GM18511 (cell line): ENCODE measurements around the gene TMEM184A.

ENCODE experiments used
- ATAC-seq: cut with Tn5 transposase; IDR thresholded peaks from one replicate; pipeline ENCODE4 v1.9.1; 2021; ENCODE audit warnings: mild to moderate bottlenecking, moderate library complexity; ENCODE audit not compliant: unreplicated experiment

Gene TMEM184A

DNA sequence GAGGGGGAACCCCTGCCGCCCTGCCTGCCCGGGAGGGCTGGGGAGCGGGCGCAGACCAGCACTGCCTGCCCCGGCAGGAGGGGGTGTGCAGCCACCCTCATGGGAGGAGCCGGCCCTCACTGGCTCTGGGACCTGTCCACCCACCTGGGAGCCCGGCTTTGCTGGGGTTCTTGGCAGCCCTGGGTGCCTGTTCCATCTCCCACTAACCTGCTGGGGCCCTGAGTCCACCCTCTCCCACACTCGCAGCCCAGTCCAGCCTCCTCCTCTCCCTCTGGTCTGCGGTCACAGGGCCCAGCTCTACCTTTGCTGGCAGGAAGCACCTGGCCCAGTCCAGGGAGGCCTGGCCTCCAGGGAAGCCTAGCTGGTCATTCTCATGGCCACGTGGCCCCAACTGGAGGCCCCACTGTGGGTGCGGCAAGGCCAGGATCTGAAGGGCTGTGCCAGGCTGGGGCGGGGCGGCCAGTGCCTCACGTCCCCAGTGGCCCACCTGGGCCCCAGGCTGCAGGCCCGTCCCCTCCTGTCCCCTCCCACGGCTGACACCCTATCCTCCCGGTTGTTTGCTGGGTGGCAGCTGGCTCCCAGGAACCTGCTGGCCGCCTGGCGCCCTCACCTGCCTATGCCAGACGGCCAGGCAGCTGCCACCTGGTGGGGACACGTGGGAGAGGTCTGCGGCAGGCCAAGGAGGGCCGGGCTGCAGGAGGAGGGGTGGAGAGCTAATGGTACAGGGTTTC lies at the start of gene TMEM184A:
Gene TMEM184A, minus strand, starts transcription at position 393 of the 731 bp plus-strand sequence. CDS start 721 bp downstream, outside the sequence.
- no peak for ATAC-seq

DNA sequence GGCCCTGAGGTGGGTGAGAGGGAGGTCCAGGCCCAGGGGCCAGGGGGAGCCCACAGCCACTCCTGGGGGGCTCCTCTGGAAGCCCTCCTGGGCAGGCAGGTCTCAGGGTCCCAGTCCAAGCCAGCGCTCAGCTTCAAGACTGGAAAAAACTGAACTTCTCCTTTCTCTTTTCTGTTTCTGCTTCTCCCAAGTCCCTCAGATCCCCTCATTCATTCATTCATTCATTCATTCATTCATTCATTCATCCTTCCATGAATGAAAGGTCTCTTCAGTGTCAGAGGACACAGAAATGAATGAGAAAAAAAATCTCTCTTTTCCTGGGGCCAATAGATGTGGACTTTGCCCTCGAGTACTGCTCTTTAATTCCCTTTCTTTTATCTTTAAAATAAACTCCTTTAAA lies 48.4 kb upstream of the TMEM184A start:
- no peak for ATAC-seq

DNA sequence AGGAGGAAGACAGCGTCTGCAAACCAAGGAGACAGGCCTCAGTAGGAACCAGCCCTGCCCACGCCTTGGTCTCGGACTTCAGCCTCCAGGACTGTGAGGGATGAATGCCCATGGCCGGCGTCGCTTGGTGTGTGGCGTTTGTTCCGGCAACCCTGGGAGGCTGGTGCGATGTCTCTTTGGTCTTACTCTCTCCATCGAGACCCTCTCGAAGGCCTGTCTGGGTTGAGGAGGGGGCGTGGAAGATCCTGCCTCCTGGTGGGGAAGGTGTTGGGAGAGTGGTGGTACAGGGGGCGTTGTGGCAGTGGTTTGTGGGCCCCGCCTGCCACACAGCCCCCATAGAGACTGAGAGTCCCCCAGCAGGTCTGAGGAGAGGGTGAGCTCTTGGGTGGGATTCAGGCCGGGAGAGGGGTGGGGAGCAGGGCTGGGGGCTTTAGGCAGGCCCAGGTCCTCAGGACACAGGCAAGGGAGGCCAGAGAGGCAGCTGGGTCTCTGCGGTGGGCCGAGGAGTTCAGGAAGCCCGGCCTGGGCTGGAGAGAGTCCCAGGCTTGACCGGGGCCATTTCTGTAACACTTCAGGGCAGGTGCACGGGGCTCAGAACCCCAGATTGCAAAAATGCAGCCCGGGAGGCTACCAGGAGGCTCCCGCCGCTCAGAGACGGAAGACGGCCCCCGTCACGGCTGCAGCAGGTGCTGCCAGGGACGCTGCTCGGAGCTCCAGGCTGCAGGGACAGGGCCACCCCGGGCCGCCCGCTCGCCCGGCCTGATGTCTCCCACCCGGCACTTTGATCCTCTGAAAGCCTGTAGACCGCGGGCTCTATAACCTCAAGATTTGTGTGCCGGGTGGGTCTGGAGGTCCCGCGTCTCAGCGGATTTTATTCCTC lies 47.6 kb upstream of the TMEM184A start:
- ATAC-seq: no peak

DNA sequence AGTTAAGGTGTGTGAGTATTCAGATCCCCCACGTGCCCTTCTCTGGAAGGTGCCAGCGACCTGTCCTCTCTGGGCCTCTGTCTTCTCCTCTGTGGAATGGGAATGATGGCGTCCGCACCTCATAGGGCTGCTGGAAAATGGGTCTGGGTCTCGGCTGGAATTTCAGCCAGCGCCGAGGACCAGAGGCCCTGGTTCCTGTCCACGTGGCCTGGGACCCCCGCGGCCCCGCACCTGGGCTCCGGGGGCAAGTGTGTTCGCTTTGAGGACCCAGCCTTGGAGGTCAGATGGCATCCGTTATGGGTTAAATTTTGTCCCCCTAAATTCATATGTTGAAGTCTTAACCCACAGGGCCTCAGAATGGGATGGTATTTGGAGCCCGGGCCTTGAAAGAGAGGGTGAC lies 46.4 kb upstream of the TMEM184A start:
- ATAC-seq: no peak

DNA sequence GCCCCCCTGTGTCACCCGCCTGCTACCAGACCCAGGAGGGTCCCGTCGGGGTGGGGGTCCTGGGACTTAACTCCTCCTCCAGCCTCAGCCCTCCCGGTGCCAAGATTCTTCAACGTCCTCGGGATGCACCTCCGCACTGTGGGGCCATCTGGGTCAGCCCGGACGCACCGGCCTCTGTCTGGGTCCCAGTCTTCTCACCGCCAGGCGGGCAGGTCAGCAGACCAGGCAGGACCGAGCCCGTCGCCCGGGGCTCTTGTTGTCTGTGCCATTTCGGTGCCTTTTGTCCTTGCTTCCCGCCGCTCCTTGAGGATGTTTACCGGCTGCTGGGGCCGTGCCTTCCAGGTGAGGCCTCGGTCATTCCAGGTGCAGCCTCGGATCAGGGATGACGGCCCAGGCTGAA lies 46.0 kb upstream of the TMEM184A start:
- no peak for ATAC-seq

DNA sequence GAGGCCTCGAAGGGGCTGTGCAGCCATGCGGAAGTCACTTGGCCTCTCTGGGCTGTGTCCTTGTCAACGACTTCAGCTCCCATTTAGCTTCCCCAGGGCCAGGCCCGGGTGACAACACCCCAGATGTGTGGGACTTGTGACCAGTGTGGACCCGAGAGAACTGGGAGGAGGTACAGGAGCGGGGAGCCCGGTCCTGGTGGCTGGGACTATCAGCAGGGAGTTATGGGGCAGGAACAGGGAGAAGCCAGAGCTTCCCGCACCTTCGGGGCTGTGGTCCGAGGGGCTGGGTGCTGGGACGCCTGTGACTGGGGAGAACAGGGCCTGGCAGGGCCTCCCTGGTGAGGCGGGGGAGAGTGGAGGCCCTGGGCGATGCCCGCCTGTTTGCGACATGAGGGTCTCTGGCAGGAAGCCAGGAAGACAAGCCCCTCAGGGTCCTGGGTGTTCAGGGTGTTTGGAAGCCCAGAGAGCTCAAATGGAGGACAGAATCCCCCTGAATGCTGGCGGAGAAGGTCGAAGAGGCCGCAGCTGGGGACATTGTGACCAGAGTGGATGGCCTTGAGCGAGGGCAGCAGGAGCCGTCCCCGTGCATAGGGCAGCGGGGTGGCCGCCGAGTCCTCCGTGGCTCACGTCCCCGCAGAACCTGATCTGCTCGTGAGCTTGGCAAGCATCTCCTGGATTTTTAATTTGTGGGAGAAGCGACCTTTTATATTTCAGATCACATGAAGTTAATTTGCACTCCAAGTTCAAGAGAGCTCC lies 43.8 kb upstream of the TMEM184A start:
- no peak for ATAC-seq

DNA sequence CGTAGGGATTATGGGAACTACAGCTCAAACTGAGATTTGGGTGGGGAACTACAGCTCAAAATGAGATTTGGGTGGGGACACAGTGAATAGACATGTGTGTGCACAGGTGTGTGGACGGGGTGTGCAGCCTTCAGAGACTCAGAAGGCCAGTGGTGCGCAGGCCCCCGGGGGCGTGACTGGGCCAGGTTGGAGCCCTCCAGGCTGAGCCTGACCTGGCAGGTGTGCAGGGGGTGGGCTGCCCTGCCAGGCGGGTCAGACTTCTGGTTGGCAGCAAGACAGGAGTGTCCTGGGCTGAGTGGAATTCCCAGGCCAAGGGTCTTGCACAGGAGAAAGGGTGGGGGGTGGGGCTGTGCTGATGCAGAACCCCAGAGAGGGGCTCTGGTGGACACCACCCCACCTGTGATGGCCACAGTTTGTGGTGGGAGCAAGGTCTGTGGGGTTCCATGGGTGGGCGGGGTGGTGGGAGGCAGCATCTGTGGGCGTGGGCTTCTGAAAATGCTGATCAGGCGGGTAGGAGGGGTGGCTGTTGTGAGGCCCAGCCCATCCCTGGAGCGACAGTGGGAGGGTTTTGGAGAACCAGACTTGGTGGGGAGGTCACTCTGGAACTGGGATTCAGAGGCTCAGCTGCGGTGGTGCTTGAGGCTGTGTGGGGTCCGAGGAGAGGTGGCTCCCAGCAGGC lies 43.1 kb upstream of the TMEM184A start:
- no peak for ATAC-seq

DNA sequence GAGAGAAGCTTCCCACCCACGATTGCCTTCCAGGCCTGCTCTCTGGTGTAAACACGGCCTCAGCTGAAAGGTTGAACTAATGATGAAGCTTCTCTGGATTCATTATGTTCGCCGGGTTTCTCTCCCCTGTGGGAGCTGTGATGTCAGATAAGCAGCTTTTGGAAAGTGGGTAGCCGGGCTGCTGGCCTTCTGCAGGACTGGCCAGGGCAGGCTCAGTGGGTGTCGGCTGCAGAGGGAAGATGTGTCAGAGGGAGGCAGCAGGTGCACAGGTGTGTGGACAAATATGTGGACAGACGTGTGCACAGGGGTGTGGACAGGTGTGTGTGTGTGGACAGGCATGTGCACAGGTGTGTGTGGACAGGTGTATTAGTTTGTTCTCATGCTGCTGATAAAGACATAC lies 42.3 kb upstream of the TMEM184A start:
- no peak for ATAC-seq

DNA sequence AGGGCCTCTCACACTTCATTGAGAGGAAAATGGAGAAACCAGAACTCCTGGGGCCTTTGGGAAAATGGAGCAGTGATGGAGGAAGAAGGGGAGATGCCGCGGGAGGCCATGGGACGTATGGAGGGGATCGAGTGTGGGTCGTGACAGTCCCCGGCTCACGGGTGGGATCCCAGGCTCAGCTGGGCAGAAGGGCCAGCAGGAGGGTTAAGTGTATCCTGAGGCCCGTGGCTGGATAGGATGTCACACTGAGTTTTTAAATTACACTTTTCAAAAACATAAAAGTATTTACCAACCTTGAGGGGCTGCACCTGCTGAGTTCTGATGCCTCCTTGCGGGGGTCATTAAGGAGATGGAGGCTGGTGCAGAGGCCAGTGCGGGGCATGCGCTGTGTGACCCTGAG lies 41.8 kb upstream of the TMEM184A start:
- no peak for ATAC-seq

DNA sequence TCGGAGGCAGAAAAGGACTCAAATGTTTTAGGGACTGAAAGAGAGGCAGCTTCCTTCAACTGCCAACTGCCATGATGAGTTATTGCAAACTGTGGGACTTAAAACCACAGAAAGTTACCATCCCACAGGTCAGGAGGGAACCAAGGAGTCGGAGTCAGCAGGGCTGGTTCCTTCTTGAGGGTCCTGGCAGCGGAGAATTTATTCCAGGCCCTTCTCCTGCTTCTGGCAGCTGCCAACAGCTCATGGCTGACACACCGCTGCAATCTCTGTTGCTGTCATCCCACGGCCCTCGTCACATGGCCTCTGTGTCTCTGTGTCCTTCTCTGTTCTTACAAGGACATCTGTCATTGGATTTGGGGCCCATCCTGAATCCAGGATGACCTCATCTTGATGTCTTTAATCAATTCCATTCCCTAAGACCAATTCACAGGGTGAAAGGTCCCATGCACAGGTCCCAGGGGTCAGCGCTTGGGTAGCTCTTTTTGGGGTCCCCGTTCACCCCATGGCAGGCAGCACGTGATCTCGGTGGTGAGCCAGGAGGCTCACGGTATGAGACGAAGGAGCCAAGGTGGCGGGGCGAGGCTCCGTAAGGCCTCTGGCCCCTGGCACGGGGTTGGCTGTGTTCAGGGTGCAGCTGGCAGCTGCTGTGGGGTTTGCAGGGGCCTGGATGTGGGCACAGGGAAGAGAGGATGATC lies 41.2 kb upstream of the TMEM184A start:
- ATAC-seq: no peak

DNA sequence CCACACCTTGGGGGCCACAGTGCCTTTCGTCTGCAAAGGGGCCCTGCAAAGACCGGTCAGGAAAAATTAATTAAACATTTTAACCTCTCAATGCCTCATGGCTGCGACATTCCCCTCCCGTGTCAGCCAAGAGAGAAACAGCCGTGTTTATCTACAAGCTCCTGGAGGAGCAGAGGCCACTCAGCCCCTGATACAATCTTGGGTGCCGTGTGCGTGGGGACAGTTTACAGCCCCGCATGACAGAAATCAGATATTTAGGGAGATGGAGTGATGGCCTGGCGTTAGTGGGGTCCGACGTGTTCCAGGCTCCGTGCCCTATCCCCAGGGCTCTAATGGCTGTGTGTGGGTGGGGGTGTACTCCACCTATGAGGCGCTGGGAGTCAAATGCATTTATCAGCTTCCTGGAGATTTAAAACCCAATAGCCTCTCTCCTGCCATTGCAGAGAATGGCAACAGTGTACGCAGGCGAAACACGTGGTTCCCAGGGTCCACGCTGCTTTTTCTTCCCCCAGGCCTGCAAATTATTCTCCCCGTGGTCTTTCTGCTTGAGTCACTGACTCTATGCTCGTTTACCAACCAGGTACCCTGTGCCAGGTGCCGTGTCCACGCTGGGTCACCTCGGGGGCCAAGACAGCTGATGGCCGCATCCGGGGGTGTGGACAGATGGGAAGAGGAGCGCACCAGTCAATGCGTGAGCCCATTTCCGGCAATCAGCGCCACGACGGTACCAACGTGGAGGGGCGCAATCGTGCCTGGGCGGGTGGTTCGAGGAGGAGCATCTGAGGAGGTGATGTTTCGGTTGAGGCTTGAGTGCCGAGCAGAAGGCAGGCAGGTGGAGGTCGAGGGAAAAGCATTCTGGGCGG lies 40.4 kb upstream of the TMEM184A start:
- no peak for ATAC-seq

DNA sequence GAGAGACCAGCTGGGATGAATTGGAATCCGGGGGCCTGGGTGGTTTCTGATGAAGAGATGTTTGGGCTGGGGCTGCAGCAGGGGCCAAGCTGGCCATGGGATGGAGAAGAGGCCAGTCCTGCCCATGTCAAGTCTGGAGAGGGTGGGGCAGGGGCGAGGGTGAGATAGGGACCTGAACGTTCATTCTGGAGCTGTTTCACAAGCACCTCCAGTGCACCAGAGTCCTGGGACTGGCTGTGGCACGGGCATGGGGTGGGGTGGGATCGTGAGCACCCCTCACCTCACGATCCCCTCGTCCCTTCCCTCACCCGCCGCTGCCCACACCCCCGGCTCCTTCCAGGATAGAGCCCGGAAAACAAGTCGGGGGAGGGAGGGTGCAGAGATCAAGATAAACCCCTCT lies 39.6 kb upstream of the TMEM184A start:
- no peak for ATAC-seq

DNA sequence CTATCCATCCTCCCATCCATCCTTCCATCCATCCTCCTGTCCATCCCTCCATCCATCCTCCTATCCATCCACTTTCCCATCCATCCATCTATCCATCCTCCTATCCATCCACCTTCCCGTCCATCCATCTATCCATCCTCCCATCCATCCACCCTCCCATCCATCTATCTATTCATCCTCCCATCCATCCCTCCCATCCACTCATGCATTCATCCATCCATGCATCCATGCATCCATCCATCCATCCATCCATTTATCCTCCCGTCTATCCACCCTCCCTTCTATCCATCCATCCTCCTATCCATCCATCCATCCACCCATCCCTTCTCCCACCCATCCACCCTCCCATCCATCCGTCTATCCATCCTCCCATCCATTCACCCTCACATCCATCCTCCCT lies 39.0 kb upstream of the TMEM184A start:
- no peak for ATAC-seq

DNA sequence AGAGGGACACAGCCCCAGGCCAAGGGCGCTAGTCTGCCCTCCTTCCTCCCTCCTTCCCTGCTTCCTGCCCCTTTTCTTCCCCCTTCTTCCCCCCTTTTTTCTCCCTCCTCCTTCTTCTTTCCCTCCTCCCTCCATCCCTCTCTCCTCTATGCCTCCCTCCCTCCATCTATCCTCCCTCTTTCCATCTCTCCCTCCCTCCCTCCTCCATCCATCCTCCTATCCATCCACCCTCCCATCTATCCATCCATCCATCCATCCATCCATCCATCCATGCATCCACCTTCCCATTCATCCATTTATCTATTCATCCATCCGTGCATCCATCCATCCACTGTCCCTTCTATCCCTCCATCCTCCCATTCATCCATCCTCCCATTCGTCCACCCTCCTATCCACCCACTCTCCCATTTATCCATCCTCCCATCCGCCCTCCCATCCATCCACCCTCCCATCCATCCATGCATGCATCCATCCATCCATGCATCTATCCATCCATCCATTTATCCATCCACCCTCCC lies 38.0 kb upstream of the TMEM184A start:
- ATAC-seq: no peak

DNA sequence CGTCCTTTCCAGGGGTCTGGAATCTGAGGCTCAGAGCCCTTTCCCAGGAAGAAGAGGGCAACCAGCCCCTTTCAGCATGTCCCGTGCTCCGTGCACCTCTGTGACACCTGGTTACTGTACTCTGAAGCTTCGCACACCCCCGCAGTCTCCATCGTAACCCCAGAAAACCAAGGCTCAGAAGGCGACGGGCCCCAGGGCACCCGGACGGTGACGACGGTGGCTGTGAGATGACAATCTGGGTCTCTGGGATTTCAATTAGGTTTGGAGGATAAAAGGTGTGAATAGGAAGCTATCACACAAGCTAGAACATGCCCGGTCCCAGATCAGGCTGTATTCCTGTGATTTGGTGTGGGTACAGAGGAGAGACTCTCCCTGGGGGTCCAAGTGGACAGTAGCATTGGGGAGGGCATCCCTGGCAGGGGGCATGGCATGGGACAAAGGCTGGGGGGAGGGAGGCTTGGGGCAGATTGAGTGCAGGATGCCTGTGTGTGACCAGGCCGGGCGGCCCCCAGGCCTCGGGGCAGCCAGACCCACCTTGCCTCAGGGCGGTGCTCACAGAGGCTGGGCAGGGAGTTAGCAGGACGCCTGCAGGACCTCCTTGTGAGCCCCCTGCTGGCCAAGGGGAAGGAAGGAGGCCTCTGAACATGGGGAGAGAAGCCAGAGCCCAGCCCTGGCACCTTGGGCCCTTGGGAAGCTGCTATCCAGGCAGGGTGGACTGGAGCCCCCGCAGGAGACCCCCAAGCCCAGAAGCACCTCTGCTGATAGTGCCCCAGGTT lies 37.3 kb upstream of the TMEM184A start:
- ATAC-seq: no peak

DNA sequence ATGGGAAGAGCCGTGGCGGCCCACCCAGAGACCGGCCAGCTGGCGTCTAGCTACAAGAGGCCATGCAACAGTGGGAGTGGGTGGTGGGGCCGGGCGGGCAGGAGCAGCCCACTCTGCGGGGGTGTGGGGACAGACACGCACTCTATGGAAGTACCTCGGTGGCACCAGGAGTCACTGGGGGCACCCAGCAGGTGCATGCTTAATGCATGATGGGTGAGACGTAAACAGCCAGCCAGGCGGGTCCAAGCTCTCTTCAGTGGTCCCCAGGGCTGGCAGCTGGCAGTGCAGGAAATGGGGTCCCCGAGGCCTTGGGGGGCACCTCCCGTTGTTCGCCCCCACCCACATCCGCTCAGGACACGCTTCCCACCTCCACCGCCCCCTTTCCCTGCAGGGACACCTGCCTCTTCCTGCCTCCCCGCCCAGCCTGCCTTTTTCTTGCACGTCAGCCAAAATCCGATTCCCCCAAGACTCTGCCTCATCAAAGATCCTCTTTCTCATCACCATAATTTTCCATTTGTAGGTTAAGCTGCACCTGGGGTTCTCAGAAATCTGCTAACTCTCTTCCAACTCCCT lies 36.4 kb upstream of the TMEM184A start:
- ATAC-seq: no peak

DNA sequence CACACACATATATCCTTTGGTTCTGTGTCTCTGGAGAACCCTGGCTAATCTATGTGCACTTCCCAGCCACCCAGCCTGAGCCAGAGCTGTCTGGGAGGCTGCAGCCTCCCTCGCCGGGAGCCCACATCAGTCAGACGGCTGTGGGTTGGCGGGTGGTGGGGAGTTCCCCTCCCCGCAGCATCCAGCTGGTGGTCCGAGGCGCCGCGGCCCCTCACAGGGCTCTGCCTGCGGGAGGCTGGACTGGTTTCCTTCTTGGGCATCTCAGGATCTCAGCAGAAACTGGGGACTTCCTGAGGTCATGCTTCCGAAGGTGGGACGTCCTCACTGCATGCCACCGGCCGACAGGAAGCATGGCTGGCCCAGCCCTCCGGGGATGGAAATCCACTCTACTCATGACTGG lies 35.9 kb upstream of the TMEM184A start:
- ATAC-seq: no peak

DNA sequence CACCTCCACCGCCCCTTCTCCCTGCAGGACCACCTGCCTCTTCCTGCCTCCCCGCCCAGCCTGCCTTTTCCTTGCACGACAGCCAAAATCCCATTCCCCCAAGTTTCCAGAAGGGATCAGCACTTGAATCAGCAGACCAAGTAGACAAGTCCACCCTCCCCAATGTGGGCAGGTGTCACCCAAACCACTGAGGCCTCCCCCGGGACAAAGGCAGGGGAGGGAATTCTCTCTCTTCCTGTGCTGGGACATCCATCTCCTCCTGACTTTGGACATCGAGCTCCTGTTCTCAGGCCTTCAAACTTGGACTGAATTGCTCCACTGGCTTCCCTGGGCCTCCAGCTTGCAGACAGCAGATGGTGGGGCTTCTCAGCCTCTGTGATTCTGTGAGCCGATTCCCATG lies 35.4 kb upstream of the TMEM184A start:
- no peak for ATAC-seq
